NCI-H2081 treated with DMSO at 0.1 percent for 48 hours (cell line): ENCODE results near the gene LAMA3.

Experiments
- DNase-seq: peaks from one replicate; lab custom pipeline; 2025; lab: John Stamatoyannopoulos, UW

LAMA3 gene

DNA sequence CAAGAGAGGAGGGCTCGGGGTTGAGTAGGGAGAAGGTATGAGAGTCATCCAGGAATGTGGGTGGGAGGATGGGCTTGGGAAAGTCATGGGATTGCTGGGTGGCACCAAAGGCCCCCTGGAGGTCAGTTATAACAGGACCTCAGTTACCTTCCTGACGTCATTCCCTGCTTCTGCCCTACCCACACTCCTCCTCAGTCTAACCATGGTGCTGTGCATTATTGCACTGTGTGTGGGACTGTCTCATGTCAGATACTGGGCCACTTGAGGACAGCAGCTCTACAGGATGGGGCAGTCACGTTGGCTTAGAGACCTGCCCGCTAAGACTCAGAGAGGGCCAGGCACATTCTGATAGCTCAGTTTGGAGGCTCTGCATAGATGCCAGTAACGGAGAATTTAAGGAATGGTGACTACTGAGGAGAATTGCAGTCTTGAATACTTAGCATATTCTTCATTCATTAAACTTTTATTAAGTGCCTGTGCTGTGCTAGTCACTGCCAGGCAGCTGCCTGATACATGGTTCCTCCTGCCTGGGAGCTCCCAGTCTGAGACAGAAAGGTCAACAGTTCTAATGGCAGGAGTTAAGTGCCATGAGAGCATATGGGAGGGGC is 90.5 kb downstream of the LAMA3 start:
- no peak for DNase-seq

DNA sequence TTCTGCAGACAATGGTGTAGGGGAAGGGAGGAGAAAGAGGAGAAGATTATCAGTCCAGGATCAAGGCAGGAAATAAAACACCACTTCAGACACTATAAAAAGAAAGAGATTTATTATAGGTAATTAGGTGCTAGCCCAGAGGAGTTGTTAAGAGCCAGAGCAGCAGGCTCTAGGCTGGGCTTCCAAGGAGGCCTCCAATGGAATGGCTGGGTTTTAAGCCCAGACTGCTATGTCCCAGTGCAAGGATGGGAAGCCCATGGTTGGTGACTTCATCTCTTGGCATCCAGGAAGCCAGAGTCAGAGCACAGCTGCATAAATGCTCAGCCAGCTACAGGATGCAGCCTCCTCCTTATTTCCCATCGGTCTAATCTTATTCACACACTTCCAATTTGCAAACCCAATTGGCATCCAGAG is 95.6 kb downstream of the LAMA3 start:
- DNase-seq, result no peak

DNA sequence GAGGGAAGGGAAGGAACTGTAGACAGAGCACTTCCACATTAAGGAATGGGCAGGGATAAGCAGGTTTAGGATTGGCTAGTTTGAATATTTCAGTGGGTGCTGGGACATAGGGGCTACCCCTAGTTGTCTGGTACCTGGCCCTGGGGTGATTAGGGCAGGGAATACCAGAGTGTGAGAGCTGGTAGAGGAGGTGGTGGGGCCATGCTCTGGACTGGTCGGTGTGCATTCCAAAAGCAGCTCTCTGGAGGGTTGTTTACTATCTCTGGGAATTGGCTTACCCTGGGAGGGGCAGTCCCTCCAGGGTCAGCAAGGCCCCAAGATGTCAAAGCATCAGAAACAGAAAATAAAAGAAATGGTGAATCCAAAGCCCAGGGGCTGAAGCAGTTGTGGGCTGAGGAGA is 103.8 kb downstream of the LAMA3 start:
- DNase-seq, result no peak

DNA sequence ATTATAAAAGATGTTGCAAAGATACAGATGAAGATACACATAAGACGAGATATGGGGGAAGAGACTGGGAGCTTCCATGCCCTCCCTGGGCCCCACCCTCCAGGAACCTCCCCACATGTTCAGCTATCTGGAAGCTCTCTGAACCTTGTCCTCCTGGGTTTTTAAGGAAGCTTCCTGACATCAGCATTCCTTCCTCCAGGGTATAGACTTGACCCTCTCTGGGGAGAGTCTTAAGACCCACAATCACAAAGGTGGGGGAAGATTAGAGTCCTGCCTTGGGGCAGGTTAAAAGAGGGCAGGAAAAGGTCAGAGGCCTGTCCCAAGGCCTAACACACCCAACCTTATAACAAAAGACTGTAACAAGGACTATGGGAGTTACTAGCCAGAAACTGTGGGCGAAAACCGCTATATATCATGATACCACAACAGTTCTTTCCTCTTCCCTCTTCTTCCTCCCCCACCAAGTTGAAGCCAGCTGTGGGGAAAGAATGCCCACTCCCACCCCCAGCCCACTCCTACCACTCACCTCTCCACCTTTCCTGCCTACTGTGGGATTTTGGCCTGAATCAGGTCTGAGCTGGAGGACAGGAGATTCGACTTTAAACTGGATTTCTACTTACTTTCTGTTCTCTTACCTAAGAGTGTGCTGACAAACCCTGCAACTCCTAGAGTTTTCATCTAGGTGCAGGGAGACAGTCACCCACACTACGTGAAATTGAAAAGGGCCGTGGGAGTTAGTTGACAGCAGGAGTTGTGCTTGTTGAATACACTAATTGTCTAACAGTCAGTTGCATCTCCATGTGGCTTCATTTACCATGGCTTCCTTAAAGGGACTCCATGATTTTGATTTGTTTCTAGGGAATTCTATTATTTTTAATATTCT is 105.0 kb downstream of the LAMA3 start:
- no peak for DNase-seq

DNA sequence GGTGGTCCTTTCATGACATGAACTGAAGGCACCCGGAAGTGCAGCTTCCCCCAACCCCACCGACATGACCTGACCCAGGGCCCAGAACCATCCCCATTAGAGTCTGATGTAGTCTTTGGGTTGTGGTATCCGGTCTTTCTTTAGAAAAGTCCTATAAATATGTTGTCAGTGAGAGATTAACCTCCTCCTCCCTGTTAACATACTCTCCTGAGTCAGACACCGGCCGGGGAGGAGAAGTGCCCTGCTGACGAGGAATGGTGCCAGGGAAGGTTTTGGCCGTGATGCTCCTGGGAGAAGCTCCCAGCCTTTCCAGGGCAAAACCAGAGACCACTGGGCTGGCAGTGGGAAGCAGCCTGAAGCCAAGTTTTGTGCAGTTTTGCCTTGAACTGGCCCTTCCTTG is 109.0 kb downstream of the LAMA3 start:
- no peak for DNase-seq

DNA sequence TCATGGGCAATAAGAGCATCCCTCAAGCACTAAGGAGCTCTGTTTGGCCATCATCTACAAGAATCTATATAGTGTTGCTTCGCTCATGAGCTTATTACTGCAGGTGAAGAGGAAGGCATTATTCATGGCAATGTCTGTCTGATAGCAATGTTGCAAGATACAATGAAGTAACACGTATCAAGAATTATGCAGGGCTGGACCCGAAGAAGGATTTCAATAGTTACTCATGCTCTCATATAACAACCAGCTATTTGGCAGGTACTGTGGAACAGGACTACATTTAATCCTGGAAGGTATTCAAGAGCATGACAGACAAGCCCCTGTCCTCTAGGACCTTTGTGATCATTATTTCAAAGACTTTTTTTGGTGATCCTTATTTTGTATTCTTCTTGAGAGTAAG is 109.6 kb downstream of the LAMA3 start:
- DNase-seq, result no peak

DNA sequence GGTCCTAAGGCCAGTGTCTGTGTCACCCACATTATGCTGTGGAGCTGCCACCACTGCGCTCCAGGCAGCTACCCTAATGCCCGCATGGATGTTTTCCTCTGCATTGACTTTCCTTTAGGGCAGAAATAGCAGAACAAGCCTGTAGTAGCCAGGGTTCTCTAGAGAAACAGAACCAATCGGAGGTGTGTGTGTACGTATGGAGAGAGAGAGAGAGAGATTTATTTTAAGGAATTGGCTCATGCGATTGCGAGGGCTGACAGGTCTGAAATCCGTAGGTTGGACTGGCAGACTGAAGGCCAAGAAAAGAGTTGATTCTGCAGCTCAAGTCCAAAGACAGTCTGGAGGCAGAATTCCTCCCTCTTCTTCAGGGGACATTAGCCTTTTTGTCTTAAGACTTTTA is 110.3 kb downstream of the LAMA3 start:
- no peak for DNase-seq

DNA sequence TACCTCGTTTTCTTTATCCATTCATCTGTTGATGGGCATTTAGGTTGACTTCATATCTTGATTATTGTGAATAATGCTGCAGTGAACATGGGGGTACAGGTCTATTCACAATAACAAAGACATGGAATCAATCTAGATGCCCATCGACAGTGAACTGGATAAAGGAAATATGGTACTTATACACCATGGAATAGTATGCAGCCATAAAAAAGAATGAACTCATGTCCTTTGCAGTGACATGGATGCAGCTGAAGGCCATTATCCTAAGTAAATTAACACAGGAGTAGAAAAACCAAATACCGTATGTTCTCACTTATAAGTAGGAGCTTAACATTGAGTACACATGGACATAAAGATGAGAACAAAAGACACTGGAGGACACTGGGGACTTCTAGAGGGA is 111.6 kb downstream of the LAMA3 start:
- DNase-seq, result no peak

DNA sequence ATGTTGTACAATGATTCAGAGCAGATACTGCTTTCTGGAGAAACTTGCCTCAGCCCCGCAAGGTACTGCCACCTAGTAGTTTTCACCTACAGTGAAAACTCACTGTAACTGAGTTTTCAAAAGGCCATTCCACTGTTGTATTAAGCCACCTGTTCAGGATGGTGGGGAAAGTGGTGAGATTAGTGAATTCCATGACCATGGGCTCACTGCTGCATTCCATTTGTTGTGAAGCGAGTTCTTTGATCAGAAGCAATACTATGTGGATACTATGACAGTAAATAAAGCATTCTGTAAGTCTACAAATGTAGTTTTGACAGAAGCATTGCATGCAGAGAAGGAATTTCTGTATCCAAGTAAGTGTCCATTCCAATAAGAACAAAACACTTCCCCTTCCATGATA is 113.6 kb downstream of the LAMA3 start:
- no peak for DNase-seq

DNA sequence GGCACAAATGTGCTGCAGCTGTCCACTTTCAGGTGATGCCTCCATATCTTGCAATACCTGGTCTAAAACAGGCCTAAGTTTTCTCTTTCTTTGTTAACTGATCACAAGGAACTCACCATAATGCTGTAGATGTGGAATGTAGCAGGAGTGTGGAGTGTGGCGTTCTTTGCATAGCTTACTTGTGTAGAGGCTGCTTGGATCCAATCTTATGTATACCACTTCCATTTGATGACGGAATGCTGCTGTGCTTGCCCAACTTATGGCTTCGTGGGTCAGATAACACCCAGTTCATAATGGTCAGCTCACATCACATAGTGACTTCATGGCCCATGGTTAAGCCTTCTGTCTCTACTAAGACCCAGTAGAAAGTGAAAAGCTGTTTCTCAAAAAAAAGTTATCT is 114.5 kb downstream of the LAMA3 start:
- DNase-seq, result no peak

DNA sequence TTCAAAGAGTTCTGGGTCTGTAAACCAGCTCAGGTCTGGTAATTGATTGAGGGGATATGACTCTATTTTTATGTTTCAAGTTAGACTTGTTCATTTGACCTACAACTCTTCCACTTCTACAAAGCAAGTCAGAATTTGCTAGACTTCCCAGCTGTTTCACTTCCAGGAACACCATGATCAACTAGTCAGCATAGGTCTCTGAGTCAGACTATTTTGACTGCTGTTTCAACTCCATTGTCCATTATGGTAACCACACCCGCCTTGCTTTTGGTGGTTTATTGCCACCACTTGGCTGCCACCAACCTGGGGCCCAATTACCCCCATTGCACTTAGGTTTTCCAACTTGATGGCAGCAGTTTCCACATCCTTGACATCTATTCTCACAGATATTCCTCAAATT is 116.6 kb downstream of the LAMA3 start:
- no peak for DNase-seq

DNA sequence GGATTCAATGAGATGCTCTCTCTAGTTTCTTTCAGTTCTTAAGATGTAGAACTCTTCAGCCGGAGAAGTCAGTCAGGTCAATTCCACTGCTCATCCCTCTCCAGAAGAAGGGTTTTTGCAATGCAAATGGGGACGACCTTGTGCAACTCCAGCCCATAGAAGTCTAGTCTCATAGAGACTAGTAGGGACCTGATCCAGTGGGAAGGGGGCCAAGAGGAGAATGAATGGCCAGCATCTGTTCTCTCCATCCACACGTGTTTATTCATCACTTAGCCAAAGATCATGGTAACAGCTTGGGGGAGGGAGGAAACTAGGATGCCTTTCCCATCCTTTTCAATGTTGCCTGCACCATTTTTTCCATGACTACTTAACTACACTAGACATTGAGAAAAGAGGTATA is 120.2 kb downstream of the LAMA3 start:
- DNase-seq, result no peak

DNA sequence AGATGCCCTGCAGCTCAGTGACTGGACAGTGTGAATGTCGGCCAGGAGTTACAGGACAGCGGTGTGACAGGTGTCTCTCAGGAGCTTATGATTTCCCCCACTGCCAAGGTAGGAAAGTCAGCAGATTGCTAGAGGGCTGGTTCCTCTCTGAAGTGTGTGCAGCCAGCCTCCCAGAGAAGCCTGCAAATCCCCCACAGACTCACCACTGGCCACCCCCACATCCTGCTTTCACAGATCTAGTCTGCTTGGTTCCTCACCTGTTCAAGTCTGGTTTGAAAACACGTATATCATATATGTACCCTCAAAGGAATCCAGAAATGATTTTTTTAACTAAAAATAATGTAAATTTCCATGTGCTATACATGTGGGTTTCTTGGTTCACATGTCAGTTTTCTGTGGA is 121.1 kb downstream of the LAMA3 start:
- no peak for DNase-seq

DNA sequence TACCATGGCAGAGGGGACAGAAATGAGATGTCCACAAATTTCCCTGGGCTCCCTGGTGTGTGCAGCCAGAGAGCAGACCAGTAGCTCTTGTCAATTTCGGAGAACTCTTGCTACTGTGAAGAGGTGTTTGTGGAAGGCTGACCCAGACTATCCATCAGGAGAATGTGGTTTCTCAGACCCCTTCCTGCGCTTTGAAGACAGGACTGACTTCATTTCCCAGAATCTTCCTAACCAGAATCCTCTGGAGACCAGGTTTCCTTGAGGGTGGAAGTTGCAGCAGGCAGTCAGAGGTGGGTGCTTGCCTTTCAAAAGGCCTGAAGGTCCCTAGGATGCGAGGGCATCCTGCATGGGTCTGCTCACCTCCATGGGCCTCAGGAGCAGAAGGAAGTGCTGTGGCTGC is 121.9 kb downstream of the LAMA3 start:
- DNase-seq, result no peak

DNA sequence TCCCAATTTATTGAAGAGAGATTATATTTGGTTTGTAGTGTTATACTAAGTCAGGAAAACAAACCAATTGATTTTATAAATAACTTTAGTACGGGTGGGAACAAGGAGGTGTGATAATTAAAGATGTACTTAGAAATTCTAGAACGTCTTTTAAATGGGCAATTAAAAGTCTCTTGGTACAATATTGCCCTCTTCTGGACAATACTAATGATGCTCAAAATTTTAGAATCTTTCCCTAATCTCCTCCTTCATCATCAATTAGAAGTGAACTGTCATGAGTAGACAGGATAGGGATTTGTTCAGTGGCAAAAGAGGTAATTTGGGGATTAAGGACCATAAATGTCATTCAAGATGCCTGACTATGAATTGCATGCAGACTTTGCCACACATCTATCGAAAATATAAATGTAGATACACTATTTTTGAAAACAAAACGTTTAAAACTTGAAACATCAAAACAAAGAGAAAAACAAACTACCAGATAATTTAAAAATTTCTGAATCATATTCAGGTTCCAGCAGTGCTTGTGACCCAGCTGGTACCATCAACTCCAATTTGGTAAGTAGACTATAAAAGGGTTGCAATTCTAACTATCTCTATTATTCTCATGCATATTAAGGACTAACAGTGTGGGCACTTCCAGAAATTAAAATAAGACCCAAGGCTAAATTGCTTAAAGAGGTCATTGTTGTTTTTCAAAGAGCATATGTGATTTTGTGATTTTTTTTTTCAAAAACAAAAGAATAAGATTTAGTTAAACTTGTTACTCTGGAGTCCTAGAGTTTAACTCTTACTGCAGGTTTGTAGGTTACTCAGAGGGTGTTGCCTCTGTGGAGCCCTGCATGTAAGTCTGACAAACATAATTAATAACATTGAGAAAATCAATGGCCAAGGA is 123.5 kb downstream of the LAMA3 start:
- no peak for DNase-seq

DNA sequence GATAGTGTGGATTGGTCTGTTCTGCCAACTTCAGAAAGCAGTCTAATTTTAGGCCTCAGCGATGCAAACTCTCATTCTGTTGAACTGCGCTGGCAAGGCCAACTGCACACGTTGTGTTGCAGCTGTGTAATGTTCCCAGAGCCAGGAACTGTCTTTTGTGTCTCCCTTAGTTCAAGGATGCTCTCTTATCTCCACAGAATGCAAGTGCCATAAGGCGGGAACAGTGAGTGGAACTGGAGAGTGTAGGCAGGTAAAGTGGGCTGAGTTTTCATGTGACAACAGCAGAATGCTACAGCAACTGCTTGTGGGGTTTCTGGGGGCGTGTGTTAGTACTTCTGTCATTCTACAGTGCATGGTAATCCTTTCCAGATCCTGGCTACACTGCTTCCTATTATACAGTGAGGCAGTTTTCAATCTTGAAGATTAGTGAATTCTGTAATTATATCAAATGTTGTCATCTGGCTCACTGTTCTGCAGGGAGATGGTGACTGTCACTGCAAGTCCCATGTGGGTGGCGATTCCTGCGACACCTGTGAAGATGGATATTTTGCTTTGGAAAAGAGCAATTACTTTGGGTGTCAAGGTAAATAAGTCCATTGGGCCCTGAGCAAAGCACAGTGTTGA is 125.8 kb downstream of the LAMA3 start:
- DNase-seq, result no peak

DNA sequence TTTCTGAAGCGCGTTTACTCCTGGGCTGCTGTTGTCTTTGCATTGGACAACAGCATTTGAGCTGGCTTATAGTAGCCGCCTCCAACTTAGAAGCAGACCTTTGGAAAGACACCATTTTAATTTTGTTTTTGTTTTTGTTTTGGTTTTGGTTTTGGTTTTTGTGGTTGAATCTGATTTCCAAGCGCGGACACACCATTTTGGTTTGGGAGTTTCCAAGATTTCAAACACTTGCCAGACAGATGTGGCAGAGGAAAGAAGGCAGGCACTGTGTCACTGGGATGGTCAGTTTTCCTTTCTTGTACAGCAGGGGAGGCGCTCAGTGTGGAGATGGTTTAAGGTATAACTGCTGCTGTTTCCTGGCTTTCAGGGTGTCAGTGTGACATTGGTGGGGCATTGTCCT is 126.8 kb downstream of the LAMA3 start:
- DNase-seq, result no peak

DNA sequence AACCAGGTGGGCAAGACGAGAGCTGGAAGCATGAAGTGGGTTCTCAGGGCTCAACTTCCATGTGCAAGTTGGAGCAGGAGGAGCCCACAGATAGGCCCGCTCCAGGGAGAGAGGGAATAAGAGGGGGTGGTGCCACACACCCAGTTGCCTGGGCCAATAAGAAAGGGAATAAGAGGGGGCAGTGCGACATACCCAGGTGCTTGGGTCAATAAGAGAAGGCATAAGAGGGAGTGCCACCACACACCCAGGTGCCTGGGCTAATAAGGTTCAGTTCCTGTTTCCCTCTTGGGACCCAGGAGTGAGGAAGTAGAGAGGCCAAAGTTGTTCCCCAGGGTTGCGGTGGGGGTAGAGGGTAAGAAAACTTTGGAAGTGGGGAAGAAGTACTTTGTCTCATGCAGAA is 127.5 kb downstream of the LAMA3 start:
- DNase-seq, result no peak

DNA sequence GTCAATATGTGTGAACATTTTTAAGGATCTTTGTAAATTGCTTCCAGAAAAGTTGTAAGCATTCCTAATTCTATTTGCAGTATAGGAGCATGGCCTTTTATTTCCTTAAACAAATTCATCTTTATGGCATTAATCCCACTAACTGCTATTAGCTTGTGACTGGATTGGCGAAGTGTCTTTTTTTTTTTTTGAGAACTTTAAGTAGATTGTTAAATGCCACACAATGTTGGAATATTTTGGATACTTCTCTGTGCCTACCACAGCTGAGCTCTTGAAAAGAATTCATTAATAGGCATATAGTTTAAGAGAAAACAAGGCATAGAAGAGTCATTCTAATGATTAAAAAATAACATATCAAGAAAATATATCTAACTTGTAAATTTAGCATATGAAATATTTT is 129.7 kb downstream of the LAMA3 start:
- no peak for DNase-seq

DNA sequence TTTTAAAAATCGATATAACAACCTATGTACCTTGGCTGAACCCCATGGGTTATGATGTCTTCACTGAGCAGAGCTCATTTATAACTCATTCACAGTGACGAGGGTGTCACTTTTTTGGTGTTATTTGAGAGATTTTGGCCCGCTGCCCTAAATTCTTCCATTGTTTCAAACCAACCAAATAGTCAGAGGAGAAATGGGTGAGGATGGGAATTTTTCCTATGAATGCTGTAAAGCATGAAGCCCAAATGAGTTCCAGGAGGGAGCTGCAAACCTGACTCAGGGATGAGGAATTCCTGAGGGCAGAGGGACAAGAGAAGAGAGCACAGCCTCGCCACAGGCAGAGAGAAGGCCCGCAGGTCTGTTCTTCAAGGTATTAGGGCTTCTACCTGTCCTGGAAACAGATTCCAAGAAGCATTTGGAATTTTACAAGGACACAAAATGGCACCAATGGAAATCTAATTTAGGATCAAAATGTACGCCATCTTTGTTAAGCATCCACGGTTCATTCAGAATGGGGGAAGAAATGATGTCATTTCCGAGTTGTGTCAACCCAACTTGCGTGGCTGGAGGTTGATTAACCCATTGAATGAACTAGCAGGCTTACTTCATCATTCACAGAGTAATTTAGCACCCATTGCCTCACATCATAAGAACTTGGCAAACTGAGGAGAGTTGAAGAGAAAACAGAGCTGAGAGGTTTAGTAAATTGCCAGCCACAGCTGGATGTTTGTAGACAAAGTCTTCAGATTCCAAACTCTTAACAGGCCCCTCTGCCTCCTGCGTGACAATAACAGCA is 133.5 kb downstream of the LAMA3 start:
- DNase-seq, result no peak

DNA sequence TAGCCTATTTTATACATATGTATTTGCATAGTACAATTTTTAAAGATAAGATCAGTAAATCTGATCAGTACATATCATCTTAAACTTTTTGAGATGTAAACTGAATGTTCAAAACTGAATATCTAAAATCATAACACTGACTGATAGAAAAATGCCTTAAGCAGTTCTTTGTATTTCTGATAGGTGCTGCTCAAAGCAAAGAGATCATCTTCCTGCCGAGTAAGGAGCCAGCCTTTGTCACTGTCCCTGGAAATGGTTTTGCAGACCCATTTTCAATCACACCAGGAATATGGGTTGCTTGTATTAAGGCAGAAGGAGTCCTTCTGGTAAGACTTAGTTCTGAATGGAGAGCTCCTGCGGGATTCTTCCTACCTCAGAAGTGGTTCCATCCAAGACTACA is 135.0 kb downstream of the LAMA3 start:
- no peak for DNase-seq

DNA sequence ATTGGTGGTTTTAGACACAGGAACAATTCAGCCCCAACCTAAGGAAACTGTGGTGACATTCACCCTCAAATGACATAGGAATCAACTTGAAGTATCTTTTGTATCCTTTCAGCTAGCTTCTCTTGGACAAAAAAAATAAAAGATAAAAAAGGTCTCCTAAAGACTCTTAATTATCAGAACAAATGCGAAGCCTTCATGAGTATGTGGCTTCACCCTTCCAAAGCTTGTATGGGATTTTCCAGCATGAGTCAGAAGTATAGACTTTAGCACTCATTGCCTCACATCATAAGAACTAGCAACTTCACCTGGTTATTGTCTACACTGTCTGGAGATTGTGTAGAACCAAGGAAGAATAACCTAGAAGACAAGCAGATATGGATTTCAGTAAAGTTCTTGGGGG is 135.4 kb downstream of the LAMA3 start:
- no peak for DNase-seq
